Dedifferentiated amniotic fluid mesenchymal stem cell (primary cell): ENCODE data around the gene C1RL.

Experiments used
- DNase-seq: peaks from one replicate; pipeline ENCODE4 v3.0.0-alpha.2; 2016; ENCODE audit errors: extremely low spot score

The C1RL gene

DNA sequence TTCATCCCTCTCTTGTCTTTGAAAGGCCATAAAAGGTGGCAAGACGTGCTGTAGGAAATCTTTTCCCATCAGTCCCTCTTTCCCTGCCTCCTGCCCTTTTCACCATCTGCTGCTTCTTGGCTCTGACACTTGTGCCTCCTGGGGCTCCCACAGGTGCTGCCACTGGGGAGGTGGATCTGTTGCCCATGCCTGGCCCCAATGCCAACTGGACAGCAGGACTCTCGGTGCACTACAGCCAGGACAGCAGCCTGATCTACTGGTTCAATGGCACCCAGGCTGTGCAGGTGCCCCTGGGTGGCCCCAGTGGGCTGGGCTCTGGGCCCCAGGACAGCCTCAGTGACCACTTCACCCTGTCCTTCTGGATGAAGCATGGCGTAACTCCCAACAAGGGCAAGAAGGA, 27.7 kb upstream of the C1RL start:
- no peak for DNase-seq

DNA sequence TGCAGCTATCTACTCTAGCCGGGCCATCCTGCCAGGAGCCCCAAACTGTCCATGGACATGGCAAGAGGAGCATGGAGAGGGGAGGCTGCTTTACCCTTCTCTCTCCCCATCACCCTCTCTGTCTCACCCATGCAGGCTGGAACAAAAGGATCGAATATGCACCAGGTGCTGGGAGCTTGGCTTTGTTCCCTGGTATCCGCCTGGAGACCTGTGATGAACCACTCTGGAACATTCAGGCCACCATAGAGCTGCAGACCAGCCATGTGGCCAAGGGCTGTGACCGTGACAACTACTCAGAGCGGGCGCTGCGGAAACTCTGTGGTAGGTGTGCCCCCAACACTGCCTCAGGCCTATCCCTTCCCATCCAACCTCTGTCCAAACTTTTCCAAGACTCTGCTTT, 27.1 kb upstream of the C1RL start:
- no peak for DNase-seq

DNA sequence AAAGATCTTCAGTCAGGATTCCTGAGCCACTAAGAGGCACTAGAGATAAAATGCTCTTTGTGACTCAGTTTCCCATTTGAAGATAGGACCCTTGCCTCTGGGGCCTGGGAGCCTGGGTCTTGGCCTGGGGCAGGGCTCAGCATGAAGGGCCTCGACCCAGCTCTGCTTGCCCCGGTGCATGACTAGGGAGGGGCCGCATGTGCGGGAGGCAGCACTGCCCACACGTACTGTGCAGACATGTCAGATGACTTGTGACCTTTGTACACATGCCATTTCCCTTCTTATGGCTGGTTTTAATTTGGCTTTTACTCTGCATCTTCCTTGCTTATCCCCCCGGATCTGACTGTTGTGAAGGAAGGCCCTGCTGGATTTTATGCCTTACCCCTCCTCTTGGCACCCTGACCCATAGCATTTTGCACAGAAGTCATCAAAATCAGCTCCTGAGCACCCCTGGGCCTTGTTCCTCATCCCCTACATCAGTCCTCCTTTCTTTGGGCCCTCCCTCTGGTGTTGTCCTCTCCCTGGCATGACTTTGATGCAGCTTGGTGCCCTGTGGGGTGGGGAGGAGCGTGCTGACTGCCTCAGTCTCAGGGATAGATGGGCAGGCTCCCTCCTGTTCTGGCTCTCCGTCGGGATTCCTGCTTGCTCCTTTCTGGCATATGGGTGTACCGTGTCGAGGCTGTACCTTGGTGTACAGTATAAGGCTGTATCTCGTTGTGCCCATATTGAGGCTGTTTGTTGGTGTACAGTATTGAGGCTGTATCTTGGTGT, 25.6 kb upstream of the C1RL start:
- no peak for DNase-seq

DNA sequence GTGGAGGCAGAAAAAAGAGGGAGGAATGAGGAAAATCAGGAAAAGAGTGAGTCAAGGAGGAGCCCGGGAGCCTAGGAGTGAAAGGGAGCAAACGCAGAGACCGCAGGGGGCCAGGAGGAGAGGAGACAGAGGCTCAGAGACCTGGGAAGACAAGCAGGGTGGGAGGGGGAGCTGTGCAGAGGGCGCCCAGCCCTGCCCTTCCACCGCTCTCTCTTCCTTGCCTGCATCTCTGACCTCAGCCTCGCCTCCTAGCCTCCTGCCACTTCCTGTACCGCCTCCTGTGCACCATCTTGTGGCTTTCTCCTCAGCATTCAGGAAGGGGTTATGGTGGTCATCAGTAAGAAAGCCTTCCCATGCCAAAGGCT, 22.5 kb upstream of the C1RL start:
- DNase-seq = no peak

DNA sequence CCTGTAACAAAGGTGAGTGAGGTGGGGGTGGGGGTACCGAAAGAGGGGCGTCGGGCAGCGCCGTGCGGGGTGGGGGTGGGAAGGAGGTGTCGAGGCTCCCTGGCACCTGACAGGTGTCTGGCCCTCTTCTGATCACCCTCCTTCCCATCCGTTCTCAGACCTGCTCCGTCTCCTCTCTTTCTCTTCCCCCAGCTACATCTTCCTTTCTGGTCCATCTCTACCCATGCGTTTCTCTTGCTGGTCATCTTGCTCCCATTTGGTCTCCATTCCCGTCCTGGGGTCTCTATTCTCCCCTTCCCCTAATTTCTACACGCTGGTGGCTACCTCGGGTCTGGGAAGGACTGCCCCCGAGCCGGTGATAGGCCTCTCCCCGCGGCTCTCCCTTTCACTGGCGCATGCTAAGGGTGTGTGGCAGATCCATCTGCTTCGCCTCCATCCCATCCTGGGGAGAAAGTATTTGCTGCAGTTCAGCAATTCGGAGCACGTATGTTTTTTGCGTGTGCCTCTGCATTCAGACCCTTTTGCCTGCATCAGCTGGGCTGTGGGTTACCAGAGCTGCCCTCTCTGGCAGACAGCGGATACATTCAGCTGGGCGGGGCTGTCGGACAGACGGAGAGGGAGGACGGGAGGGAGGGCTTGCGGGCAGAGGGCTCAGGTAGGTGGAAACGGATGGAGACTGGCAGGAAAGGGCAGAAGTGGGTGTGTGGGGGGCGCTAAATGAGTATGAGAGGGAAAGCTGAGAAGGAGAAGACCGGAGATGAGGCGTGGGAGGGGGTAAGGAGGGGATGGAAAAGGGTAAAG, 21.9 kb upstream of the C1RL start:
- peak; percentile 21 for DNase-seq

DNA sequence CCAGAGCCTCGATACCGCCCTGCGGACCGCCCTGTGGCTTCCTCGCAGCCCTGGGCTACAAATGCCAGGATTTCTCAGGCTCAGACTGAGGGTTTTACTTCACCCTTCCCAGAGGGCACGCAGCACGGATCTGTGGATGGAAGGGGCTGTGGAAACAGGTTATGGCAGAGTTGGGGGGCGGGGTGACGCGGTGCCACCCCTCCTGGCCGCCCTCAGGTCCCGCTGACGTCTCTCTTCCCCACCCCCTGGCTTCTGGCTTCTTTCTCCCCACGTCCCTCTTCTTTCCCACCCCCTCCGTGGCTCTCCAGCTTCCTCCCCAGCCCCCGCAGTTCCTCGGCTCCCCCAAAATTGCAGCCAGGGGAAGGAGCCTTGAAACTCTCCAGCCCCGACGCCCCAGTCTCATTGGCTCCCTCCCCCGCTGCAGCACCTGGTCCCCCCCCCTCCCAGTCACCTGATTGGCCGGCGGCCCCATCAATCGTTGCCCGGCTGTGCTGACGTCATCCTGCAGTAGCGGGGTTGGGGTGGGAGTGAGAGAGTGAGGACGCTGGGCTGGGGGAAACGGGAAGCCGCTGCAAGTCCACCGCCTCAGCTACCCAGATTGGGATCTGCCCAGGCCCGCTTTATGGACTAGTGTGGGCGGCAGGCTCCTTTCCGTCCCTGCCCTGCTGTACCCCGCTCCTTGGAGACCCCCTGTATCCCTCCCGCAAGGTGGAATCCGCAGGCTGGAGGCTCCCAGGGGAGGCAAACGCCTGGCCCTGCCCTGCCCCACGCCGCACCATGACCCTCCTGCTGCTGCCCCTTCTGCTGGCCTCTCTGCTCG, 21.1 kb upstream of the C1RL start, which contains the start of gene CLSTN3:
CLSTN3 (plus strand) TSS at position 500 of the 820 bp plus-strand sequence; CDS start at position 778, 278 bp downstream.
- DNase-seq = peak; percentile 44

DNA sequence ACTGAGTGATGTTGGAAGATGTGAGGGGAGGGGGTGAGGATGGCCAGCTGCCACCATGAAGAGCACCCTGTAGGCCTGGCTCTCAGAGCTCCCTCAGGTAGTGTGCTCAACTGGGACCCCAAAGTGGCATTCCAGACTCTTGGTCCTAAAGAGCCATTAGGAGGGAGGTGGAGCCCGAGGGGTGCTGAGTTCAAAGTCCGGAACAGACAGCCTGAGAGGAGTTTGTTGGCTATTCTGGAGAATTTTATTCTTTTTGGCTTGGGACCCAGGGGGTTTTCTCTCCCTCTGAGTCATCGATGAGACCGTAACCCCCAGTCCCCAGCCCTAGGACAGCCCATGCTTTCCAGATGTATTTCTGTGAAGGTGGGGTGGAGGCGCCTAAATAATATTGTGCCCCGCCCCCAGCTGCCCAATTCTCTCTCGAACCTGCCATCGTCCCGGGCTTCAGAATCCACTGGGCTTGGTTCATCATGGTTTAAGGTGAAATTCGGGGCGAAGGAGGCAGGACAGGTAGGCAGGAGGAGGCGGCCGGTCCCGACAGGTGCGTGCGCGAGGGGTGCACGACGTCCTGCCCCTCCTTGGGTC, 20.4 kb upstream of the C1RL start:
- DNase-seq = no peak

DNA sequence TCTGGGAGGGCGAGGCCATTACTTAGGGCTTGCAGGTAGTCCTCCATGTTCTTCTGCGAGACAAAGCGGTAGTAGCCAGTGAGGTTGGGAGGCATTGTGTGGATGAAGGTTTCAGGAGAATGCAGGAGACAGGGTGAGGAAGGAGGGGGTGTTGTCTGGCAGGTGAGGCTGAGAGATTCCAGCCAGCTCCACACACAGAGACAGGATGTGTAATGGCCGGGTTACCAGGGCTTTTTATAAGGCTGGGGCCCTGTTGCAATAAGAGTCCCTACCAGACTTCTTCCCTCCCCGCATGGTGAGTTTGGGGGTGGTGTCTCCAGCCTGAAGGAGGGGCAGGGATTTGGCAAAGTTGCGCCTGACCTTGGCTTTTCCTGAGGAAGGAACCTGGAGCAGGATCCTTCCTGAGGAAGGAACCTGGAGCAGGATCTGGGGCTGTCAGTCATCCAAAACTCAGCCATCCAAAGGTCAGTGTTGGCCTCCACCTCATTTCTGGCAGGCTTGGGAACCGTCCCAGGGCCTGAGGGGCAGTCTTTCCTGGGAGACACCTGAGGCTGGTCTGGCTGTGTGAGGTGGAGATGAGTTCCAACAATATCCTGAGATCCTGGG, 19.8 kb upstream of the C1RL start, which contains the start of gene RBP5:
RBP5 (minus strand) TSS at position 209 of the 606 bp plus-strand sequence; CDS start at position 95, 114 bp downstream.
- no peak for DNase-seq

DNA sequence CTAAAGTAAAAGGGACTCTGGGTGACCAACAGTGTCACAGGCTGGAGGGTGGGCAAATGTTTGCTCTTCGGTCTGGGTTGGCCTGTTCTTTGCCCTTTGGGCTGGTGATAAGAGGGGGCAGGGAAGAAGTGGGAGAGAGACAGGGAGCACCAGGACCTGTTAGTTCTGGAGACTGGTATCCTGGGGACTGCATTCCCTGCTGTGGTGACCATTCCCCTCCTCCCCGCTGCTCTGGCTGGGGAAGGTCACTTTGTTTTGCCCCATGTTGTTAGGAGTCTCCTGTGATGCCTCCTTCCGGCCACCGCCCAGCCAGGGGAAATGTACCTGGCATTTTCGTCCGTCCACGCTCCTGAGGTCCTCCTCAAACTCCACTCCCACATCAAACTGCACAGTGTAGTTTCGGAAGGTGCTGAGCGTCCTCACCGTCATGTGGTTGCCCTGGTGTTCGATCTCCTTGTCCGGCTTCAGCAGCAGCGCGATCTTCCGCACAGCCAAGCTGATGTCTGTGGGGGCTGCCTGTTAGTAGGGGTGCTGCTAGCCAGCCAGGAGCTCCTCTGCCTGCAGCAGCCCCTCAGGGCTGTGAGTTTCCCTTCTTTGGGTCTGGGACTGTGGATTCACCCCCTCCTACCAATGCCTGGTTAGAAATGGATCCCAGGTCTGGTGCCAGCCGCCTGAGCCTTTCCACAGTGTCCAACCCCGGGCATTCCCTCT, 19.1 kb upstream of the C1RL start:
- no peak for DNase-seq

DNA sequence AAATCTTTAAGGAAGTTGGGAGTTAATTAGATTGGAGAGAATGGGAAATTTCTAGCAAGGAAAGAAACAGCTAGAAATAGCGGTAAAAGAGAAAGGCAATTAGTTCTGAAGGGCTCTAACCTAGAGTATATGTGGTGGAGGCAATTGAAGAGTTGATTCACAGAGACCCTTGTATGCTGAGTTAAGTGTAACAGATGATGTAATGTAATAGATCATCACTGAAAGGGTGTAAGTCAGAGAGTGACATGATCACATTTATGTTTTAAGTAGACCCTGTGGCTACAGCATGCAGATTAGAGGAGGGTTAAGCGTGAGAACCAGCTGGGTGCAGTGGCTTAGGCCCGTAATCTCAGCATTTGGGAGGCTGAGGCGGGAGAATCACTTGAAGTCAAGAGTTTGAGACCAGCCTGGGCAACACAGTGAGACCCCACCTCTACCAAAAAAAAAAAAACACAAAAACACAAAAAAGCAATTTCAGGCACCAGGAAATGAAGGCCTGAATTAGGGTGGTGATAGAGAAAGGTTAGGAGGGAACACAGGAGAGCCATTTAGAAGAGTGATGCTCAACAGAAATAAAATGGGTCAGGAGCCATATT, 16.7 kb upstream of the C1RL start:
- DNase-seq = no peak

DNA sequence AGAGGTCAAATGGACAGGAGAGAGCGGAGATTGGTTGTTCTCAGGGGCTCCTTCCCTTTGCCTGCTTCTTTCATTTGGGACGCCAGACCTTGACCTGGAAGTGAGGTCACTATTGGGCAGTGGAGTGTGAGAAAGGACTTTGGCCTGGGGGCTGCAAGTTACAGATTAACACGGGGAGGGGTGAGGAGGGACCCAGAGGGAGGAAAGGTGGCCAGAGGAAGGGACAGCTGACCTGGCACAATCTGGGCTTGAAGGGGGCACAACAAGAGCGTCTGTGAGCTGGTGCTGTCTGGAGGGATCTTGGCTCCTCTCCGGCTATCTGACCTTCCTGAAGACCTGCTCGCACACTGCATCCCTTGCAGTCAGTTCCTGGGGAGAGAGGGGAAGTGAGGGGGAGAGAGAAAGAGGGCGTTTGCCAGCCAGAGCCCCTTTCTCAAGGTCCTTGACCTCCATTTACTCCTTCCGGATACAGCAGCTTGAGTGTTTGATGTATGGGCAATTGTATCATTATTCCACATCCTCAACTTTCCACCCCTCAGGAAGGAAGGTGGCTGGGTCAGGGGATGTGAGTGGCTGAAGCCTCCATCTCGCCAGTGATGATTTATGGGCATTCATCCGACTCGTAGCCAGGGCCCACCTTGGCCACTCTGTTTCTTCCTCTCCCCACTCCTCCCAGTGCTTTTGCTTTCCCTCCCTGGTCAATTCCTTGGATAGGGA, 14.9 kb upstream of the C1RL start:
- DNase-seq = no peak

DNA sequence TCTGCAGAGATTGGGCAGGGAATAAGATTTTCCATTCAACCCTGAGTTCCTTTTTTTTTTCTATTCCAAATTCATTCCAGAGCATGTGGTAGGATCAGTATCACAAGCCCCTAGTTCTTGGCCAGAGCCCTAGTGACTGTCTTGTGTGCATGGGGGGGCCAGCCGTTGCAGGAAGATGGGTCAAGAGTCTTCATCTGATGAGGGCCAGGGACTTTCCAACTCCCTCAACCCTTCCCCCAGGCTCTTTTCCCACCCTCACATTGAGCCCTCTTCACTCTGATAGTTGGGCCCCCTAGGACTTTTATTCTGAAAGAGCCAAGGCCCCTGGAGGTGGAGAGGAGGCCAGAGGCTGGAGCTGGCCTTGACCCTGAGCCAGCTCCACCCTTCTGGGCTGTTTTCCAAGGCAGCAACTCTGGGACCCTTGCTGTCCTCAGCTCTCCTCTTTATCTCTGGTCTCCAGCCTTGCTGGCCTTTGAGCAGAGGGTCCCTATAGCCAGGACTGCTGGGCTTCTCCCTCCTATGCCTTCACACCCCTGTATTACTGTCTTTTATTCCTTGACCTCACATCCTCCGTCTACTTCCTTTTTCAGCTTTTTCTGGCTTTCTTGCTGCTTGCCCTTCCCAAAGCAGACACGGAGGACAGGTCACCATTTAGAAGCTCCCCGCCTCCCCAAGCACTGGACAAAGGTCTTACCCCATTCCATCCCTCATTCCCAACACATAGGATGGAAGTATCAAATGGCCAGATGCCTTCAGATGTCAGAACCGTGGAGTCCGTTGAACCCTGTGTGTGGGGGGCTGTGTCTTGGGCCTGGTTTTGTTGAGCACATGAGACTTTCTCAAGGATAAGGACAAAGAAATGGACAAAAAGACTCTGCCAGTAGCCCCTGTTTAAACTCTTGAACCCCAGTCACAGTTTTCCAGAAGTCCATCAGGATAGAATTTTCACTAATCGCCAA, 14.1 kb upstream of the C1RL start:
- DNase-seq = no peak

DNA sequence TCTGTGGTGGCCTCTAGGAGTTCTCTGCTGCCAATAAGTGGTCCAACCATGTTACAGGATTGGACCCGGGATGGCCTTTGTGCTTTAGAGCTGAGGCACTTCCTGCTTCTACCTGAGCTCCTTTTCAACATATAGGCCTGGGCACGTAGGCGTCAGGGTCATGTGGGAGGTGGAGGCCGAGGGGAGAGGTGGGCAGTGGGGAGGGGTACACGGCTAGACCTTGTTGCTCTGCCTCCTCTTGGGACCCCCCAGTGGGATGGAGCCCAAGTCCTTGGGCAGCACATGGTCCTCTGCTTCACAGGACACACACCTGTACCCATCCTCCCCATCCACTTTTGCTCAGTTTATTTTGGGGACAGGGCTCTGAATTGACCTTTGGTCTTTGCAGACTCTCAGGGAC, 12.3 kb upstream of the C1RL start:
- no peak for DNase-seq

DNA sequence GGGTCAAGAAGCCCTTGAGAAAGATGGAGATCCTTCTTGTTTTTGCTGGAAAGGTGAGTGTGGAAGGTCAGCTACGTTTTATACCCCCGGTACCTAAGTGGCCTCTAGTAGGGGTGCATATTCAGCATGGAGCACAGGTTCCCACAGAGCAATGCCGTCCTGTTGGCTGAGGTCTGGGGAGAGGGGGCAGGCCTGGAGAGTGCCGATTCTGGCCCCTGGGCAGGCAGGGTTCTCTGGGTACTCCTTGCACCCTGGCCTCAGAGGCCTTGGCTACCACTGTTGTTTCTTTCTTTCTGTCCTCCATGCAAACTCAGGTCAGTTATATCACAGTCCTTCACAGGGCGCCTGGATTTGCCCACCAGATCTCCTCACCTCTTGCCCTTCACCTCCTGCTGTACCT, 11.2 kb upstream of the C1RL start:
- no peak for DNase-seq

DNA sequence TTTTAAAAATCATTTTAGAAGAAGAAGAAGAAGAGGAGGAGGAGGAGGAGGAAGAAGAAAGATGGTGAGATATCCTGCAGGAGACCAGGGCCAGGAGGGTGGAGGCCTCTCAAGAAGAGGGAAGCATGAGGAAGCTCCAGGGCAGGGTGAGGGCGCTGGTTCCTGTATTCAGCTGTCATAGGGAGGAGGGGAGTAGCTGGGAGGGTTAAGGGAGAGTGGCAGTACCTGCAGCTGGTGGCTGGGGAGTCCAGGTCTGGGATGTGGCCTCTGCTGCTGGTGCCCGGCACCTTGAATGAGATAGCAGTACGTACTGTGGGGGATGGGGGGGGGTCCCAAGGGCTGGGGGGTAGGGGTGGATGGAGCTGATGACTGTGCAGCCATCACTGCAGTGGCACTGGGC, 9.9 kb upstream of the C1RL start:
- no peak for DNase-seq

DNA sequence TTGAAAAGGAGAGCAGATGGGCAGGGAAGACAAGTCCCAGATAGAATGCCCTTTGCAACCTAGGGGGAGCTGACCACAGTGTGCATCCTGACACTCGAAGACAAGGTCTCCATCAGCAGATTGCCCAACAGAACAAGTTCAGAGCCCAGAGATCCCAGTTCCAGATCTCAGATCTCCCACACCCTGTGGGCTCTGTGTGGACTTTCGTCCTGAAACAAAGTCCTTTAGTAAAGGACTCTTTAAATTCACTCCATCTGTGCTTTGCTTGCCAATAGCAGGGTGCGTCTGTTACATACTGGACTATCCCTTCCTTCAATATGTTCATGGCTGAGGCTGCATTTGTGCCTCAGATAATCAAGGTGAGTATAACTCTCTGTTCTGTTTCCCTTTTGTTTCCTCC, 8.7 kb upstream of the C1RL start:
- DNase-seq = no peak

DNA sequence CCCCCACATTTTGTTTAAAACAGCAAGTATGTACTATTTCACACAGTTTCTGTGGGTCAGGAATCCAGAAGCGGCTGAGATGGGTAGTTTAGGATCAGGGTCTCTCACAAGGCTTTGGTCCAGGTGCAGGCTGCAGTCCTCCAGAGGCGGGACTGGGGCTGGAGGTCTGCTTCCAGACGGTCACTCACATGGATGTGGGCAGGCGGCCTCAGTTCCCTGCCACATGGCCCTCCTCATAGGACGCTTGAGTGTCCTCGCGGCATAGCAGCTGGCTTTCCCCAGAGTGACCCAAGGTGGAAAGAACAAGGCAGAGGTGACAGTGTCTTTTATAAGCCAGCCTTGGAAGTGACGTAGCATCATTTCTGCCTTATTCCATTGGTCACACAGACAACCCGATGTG, 7.9 kb upstream of the C1RL start:
- no peak for DNase-seq

DNA sequence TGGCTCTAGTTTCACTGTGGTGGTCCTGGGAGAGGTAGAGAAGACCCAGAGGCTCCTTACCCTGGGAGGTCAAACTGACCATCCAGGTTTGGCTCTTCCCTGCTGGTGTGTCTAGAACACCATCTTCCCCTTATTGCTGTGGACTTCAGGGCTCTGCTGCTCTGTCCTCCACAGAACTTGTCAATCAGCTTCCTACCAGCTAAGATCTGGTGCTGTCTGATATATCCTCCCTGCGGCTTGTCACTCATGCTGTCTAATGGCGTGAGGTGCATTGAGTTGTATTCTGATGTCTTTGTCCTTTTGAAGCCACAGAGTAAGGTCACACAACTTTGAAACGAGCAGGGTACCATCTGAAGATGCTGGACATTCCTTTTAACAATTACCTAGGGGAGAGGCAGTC, 7.2 kb upstream of the C1RL start:
- no peak for DNase-seq

DNA sequence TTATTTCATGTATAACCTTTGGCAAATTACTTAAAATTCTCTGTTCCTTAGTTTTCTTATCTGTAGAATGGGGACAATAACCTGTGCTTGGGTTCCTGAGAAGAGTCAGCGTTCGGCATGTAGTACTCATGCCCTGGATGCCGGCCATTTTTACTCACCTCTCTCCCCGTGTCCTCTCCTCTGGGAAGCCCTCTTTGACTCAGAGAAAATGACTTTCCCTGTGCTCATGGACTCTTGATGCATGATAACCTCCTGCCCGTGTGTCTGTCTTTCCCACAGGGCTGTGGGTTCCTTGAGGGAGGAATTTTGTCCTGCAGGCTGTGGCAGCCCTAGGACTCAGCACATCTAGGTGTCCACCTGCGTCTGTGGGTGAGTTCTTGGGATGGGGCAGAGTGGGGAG, 5.8 kb upstream of the C1RL start:
- no peak for DNase-seq
